GM18867 (cell line): ENCODE results near the gene ACAP1.

Experiments used
- ATAC-seq: cut with Tn5 transposase; IDR thresholded peaks from one replicate; pipeline ENCODE4 v1.9.1; 2021; ENCODE audit warnings: mild to moderate bottlenecking, moderate library complexity; ENCODE audit not compliant: unreplicated experiment

Gene ACAP1, protein sequence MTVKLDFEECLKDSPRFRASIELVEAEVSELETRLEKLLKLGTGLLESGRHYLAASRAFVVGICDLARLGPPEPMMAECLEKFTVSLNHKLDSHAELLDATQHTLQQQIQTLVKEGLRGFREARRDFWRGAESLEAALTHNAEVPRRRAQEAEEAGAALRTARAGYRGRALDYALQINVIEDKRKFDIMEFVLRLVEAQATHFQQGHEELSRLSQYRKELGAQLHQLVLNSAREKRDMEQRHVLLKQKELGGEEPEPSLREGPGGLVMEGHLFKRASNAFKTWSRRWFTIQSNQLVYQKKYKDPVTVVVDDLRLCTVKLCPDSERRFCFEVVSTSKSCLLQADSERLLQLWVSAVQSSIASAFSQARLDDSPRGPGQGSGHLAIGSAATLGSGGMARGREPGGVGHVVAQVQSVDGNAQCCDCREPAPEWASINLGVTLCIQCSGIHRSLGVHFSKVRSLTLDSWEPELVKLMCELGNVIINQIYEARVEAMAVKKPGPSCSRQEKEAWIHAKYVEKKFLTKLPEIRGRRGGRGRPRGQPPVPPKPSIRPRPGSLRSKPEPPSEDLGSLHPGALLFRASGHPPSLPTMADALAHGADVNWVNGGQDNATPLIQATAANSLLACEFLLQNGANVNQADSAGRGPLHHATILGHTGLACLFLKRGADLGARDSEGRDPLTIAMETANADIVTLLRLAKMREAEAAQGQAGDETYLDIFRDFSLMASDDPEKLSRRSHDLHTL

DNA sequence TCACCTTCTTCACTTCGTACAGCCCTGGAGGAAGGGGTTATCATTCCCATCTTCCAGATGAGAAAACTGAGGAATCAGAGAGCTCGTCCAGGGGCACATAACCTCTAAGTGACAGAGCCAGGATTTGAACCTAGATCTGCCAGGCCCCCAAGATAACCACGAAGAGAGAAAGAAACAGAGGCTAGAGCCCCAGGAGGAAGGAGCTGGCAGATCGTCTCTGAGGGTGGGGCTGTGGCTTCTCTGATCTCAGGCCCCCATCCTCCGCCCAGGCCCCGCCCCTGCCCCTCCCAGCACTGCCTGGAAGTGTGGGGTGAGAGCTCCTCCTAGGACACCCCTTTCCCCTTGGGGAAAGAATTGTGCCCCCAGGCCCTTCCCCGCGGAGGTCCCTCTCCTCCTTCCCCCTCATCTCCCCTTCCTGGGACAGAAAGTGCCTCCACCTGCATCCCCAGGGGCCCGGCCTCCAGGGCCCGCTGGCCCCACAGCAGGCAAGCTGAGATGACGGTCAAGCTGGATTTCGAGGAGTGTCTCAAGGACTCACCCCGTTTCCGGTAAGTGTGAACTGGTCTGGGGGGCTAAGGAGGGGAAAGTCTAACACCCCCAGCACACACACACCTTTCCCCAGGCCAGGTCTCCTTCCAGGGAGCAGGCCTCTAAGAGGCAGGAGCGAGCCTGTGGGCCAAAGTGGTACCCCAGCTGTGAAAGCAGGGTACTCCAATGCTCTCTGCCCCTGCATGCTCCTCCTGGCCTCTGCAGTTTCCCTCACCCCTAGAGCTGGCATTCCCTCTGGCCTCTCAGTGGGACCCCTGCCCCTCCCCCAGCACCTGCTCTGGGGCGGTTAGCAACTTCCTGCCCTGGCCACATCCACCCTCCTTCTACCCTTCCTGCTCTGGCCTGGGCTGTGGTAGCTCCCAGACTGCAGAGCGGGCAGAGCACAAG lies at the start of gene ACAP1:
Gene ACAP1, plus strand, starts transcription at position 290 of the 936 bp plus-strand sequence. Its CDS starts 206 bp downstream, at position 496.
- peak; percentile 64 for ATAC-seq

DNA sequence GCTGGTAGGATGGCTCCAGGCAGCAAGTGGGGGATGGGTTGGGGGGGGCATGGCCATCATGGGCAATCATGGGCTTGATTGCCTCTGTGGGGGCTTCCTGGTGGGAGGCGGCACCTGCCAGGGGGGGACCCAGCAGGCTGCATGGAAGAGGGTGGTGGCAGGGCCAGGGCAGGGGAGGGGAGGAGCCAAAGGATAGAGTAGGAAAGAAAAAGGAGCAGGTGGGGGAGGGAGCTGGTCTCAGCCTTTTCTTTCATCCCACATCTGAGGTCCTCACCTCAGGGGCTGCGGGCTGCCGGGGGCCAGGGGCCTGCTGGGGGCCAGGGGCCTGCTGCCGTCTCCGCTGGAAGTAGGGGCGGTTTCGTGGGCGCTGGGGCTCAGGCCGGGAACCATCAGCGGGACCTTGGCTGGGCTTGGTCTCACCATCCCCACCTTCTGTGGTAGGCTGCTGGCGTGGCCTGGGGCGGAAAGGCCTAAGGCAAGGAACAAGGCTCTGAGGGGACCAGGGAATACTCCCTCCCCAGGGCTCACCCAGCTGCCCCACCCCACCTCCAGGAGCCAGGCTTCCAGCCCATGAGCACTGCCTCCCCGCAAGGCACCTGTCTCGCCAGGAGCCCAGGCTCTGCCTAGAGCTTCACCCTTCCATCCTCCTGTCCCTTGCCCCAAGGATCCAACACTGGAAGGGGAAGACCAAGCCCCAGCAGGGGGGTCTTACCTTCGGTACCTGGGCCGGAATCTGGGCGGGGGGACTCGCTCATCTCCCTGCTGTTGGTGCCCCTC lies 46.9 kb upstream of the ACAP1 start:
- ATAC-seq, result no peak

DNA sequence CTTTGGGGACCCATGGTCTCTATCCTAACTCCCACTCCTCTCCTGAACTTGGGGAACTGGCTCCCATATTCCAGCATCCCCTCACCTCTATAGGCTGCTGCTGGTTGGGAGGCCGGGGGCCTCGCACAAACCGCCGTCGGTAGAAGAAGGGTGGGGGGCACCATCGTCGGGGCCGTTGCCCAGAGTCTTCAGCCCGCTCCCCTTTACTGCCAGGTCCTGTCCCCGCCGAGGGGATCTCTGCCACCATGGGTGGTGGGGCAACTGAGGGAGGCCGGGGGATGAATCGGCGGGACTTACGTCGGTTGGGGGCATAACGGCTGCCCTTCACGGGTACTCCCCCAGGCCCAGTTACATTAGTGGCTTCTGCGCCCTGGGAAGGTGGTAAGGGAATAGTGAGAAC lies 46.2 kb upstream of the ACAP1 start:
- ATAC-seq, result no peak

DNA sequence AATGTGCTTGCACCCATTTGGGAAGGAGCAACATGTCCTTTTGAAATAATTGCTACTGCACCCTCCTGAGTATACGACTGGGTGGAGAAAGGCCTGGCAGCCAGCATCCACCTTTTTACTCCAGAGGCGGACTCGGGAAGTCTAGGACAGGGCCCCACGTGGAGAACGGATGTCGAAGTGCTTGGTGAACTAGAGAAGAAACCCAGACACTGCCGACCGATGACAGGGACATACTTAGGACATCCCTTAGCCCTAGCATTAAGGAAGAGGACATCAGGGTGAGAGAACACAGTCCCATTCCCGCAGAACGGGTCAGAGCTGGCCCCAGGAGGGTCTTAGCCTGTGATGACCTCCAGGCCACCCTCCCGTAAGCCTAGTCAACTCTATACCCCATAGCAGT lies 45.6 kb upstream of the ACAP1 start:
- no peak for ATAC-seq

DNA sequence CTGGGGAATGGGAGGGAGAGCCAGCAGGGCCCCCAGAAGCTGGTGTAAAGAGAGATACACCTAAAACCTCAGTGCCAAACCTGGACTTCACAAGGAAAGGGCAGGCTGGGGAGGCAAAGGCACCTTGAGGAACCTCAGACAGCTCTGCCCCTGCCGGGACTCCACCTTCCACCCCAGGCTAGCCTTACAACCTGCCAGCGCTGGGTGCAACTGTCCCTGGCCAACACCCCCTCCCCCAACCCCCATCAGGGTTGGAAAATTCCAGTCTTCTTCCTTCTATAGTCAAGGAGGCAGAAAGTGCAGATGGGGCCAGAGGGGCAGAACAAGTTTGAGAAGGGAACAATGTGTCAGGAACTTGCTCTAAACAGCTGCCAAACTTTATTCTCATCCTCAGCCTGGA lies 44.1 kb upstream of the ACAP1 start:
- ATAC-seq, result no peak

DNA sequence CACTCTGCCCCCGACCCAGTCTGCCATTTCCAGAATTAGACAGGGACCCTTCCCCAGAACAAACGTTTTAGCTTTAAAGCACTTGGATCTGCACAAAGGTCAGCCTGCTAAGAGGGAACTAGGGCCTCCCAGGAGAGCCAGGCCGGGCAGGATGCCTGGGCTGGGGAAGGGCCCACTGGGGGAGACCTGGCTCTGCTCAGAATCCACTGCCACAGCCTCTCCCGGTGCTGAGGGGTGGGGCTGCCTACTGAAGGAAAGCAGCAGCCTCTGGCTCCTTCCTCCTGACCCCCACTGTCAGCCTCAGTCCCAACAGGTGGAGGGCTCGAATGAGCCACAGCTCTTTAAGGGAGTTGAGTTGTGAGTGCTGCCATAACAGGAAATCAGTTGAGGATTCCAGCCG lies 43.6 kb upstream of the ACAP1 start:
- ATAC-seq, result no peak

DNA sequence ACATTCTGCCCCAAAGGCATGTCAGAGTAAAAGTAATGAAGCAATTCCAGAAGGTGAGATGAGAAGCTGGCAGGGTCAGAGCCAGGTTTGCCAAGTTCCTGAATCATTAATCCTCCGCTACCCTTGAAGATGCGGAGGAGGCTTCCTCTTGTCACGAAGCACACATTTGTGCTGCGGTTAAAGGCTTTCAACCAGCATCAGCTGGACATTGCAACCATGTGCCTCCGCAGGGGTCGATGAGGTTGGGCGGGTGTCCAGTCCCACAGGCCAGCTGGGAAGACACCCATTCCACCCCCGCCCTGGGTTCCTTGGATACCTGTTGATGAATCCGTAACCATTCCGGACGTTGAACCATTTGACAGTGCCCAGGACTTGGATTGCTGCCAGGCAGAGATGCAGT lies 43.2 kb upstream of the ACAP1 start:
- no peak for ATAC-seq

DNA sequence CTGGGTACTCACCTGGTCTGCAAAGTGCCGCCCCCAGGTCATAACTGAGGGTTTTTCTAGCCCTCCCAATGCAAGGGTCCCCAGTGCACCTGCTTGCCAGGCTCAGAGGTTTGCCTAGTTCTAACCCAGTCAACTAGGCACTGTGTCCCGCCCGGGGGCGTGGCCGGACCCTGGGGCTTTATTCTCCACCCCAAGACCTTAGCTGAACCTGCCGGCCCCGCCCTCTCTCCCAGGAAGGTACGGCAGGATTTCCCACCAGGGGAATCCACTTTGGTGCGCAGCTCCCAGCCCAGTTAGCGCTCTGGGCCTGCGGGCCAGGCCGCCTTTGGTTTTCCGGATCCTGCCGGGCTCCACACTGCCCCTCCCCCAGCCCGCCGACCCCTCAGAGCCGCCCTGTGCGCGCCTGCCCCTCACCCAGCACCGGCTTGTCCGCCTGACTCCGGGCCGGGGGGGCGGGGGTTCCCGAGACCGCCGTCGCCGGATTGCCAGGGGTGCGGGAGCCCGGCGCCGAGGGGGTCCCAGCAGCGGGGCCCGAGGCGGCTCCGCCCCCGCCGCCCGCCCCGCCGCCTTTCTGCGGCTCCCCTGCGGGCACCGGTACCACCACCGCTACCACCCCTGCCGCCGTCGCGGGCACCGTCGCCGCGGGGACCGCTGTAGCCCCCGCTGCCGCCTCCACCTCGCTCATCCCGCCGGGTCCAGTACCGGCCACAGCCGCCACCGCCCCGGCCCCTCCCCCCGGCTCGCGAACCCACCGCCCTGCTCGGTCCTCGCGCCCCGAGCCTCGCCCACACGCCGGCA lies 42.3 kb upstream of the ACAP1 start:
- no peak for ATAC-seq

DNA sequence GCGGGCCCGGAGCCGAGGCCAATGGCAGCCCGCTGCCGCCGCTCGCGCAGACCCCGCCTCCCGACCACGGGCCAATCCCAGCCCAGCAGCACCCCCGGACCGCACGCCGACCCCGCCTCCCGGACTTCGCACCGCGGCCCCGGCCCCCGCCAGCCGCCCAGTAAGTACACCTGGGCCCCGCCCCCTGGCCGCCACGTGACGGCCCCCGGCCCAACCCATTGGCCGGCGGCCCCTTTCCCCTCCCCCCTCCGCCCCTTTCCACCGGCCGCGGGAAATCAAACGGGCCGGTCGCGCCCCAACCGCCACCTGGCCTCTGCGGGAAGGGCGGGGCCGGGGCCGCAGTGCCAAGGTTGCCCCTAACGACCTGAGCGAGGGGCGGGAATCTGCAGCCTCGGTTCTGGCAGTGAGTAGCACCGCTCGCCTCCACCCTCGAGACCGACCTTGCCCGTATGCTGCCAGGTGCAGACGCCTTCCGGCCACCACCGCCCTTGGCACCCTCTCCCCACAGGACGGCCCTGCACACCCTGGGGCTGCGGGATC lies 41.6 kb upstream of the ACAP1 start, which contains the start of gene YBX2:
Gene YBX2, minus strand, starts transcription at position 26 of the 540 bp plus-strand sequence. CDS start 139 bp downstream, outside the sequence.
- no peak for ATAC-seq

DNA sequence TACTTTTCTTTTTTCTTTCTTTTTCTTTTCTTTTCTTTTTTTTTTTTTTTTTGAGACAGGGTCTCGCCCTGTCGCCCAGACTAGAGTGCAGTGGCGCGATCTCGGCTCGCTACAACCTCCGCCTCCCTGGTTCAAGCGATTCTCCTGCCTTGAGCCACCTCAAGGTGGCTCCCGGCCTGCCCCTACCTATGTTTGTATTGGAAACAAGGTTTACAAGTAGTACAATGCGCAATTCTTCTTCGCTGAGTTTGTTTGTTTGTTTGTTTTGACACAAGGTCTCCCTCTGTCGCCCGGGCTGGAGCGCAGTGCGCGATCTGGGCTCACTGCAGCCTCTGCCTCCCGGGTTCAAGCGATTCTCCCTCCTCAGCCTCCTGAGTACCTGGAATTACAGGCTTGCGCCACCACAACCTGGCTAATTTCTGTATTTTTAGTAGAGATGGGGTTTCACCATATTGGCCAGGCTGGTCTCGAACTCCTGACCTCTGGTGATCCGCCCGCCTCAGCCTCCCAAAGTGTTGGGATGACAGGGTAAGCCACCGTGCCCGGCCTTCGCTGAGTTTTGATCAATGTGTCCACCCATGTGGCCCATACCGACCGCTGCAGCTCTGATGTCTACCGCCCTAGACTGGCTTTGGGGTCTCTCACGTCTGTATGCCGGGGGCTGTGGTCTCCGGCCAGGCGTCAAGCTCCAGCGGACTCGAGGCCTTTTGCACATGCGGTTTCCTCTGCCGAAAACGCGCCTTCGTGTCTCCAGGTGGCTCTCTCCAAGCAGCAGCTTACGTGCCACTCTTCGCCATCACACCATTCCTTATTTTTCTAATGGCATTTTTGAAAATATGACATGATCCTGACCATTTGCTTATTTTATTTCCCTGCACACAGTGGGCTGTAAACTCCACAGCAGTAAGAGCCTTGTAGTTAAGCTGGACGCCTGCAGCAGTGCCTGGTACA lies 40.8 kb upstream of the ACAP1 start:
- ATAC-seq, result no peak

DNA sequence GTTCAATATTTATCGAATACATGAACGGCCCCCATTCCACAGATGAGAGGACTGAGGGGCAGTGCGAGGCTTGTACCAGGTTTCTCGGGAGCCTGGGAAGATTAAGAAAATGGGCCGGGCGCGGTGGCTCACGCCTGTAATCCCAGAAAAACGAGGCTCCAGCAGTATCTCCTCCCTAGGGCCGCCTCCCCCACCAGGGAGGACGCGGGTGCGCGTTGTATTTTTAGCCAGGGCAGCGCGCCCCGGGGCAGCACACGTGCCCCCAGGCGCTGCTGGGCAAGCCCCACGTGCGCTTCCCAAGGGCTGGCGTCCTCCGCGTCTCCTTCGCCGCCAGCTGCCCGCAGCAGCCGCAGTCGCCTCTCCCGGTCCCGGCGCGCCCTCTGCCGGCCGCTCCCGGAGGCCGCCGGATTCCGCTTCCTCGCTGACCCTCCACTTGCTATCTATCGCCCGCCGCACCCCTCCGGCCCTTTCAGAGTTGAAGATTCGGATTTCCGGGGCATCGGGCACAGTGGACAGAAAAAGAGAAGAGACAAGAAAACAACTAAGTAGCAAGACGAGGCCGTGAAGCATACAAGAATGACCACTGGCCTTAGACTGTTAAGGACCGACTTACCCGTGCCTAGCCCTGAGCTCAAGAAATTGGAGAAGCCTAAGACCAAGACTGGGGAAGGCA lies 40.0 kb upstream of the ACAP1 start:
- ATAC-seq, result no peak

DNA sequence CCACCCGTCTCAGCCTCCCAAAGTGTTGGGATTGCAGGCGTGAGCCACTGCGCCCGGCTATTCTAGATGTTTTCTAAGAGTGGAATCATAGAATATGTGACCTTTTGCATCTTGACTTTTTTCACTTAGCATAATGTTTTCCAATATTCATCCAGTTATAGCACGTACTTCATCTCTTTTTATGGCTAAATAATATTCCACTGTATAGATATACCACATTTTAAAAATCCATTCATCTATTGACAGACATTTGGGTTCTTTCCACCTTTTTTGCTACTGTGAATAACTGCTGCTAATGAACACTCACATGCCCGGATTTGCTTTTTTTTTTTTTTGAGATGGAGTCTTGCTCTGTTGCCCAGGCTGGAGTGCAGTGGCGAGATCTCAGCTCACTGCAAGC lies 32.1 kb upstream of the ACAP1 start:
- ATAC-seq, result no peak

DNA sequence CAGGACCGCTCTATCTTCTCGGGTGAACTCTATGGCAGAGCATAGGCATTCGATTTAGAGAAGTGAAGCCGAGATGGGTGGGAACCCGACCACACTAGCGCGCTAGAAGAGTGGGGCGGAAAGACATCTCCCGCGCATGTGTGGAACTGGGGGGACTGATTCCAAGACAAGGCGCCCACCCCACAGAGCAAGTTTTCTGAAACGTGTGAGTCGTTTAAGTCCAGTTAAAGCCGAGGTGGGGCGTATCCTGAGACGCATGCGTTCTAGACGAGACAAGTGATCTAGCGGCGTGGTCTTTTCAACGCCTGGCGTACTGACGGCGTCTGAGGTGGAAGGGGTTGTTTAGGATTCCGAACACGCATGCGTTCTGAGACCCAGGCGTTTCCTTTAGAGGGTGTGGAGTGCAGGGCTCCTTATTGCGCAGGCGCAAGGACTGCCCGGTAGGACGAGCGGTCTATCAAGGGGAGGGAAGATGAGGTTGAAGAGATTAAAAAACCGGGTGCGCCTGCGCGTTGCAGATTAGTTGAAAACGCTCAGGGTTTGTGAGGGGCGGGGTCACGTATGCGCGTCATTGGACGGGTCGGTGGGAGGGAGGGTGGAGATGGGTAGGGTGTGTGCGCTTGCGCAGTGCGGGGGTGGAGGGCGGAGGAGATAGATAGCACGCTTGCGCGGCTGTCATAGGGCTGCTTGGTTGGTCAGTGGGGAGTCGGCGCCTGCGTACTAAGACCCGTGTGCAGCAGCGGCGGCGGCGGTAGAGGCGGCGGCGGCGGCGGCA lies 29.2 kb upstream of the ACAP1 start, which contains the start of gene EIF5A:
Gene EIF5A, plus strand, starts transcription at position 718 of the 775 bp plus-strand sequence. CDS start 2,008 bp downstream, outside the sequence.
- ATAC-seq, result peak; percentile 69

DNA sequence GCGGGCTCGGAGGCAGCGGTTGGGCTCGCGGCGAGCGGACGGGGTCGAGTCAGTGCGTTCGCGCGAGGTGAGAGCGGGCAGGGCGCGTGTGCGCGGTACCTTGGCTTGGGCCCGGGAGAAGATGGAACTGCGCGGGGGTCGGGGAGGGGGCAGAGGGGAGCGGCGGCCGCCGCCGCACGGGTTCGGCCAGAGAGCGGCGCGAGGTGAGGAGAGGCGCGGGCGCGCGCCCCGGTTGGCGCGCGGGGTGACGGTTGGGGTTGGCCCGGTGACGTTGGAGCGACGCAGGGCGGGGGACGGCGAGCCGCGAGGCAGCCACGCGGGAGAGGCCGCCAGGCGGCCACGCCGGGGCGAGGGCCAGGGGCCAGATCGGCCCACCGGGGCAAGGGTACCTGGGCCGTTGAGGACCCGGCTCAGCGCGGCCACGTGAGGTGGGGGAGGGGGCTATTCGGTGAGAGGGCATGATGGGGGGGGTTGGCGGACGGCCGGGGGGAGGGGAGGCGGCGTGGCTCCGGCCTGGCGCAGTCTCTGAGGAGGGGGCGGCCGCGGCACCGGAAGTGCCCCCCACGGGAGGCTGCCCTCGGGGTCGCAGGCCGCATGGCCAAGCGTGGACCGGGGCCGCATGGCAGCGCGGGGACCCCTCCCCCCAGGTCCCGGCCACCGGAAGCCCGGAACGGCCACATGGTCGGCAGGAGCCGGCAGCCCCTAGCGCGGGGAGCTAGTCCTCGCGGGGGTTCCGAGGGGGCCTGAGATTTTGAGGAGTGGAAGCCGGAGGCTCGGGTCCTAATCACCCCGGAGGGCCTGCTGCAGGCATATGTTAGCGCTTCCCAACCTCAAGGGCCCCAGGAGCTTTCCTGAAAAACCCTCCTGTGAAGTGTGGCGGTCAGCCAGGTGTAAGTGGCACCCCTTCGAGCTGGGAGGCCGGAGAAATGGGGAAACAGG lies 28.4 kb upstream of the ACAP1 start:
- peak; percentile 4 for ATAC-seq

DNA sequence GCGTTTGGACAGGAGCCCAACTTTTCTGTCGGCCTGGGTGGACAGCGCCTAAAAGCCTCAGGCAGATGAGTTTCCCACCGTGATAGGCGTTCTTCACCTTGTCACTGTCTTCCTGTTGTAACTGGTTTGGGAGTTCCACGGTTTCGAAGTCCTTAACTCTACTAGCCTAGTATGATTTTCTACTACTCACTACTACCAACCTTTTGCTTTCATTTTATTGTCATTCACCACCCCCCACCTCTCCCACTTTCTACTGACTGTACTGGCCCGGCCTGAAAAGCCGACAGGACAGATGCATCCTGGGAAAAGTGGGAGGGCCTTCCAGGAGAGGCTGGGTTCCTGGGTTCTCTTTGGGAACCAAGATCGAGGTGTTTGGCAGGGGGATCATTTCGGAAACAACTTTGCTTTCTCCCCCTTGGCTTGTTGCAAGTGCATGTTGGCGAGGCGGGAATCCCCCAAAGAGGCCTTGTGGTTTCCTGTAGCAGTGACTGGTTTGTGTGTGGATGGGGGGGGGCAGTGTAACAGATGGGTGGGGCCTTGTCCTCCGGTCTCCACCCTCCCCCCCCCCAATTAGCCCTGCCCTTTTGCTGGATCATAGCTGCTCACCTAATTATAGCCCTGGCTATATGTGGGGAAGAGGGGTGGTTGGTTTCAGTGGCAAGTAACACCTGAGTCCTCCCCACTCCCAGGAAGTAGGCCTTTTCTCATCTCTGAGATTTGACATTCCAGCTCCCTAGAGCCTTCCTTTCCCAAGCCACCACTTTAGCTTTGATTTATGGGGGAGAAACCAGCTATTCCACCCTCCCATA lies 27.5 kb upstream of the ACAP1 start:
- ATAC-seq, result peak; percentile 23
